Caki2 (cell line): ENCODE results near the gene ATP11A. TPM values are rescaled to one million over a fixed set of nuclear protein-coding genes. Genes with fewer than 3 reads are reported as not detected.
"Not testable (repeated sequence)": the region's sequence is repeated elsewhere in the genome, so short reads cannot be mapped to it uniquely, and the experiment has no call there.

Experiments
- DNase-seq: peaks from one replicate; pipeline ENCODE4 v3.0.0-alpha.2; 2015; ENCODE audit warnings: low read depth
- in situ Hi-C: cut with HindIII; loops from 2 replicates; pipeline ENCODE4 v1.10.0; 2016; ENCODE audit warnings: low sequenced_read_pairs, low pct_unique_long_range_greater_than_20kb, mixed read lengths
- total RNA-seq: library from RNA; depleted of rRNA; stranded (reverse); fragments of >200 nt; shearing (Covaris generic); gene quantifications from 2 replicates; pipeline ENCODE4 v1.2.3, GENCODE V29; 2014; ENCODE audit warnings: low replicate concordance

The ATP11A gene
- total RNA-seq, 1 experiment from 2014 or later = 3.5 TPM

DNA sequence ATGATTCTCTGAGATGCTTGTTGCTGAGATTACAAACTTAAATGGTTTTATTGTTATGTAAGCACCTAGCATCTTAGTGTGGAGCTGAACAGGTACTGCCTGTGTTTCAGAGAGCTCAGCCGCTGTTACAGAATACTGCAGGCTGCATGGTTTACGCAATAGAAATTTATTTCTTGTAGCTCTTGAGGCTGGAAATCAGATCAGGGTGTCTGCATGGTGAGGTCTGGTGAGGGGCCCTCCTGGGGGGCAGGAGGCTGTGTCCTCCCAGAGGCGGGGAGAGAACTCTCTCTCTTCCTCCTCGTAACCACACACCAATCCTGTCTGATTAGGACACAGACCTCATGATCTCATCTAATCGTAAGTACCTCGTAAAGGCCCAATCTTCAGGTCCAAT is 13.1 kb downstream of the ATP11A start:
- no peak for DNase-seq
- in situ Hi-C loops = no loop called here

DNA sequence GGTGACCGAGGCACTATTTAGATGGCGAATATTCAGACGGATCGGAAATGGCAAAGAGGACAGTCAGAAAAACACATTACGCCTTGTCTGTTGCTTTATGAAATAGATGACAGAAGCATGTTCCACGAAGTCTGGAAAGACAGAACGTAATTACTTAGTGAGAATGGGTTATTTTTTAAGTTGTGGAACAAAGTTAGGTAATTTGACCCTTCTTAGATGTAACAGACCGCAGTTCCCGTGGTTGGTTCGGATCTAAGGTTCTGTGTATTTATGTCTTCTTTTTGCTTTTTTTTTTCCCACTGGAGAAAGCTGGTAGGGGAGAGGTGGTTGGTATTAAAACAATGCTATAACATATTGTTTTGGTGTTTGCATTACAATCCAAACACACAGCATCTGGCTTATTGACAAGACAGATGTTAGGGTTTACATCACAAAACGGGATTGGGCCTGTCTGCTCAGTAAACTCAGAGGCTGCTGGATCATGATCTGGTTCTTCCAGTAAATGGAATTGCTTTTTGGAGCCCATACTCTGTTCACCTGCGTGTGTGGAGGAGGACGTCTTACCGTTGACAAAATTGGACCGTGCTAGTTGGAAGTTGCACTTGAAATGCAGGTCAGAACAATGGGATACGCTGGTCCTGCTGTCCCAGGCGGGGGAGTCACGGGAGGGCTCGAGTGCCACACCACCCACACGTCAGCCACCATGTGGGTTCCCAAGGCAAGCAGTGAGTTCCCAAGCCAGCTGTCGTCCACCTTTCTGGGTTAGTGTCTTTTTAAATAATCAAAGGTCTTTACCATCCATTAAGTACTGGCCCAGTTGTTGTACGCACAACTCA is 13.8 kb downstream of the ATP11A start:
- in situ Hi-C loops = no loop called here
- DNase-seq = no peak

DNA sequence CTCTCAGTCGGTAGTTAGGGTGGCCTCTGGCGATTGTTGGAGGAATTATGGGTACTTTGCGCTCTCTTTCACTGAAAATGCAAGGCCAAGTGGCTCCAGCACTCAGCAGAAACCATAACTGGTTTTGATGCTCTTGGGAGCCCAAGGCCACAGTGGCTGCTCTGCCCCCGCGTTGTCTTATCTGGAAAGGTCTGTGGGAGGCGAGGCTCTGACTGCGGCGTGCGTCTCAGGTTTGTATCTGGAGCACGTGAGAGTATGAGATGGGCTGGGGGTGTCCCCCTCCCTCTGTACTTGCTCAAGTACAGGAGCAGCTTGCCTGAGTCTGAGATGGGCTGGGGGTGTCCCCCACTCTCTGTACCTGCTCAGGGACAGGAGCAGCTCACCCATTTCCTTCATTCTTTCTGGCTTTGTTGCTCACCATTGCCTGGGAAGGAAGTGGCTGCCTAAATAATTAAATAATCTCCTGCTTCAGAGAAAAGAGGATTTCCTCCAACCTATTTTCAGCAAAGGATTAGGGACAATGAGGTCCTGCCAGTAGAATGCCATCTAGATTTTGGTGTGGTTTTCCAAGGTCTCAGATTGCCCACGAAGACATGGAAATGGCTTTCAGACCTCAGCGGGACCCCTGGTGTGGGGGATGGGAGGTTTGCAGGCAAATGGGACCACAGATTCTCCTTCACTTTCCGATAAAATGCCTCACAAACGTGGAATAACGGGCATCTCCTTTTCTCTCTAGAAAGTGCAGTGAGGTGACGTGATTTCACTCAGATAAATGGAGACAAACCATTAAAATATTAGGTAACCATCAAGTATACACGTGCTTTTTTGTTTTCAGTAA is 14.7 kb downstream of the ATP11A start:
- in situ Hi-C loops = no loop called here
- DNase-seq = no peak

DNA sequence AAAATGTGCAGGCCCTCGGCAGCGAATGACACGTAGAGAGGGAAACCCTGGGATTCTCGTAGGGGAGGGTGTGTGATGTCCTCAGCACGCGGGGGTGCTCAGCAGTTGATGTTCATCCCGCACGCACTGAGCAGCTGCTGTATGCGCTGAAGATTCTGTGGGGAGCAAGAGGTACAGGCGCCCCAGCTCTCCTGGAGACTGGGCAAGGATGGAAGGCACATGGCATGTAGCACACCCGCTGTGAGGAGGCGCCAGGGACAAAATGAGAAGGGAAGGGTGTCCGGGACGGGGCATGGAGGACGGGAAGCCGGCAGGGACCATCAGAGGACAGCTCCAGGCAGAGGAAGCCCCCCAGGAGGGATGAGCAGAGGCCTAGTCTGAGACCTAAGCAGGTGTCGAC is 15.4 kb downstream of the ATP11A start:
- in situ Hi-C loops = no loop called here
- DNase-seq = no peak

DNA sequence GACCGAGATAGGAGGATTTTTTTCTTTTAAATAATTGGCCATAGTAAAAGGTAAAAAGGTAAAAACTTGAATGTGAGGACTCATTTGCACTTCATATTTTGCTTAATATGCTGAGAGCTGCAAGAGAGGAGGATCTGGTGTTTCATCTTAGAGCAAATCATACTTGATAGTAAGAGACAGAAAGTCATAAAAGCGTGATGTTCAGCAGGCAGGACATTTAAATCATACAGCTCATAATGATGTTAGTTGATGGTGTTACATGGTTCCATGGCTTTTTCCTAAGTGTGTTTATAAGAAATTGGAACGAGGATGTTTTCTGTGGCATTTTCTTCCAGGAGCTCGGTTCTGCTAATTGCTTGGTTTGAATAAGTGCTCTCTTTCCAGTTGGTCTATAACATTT is 16.3 kb downstream of the ATP11A start:
- in situ Hi-C loops = no loop called here
- no peak for DNase-seq

DNA sequence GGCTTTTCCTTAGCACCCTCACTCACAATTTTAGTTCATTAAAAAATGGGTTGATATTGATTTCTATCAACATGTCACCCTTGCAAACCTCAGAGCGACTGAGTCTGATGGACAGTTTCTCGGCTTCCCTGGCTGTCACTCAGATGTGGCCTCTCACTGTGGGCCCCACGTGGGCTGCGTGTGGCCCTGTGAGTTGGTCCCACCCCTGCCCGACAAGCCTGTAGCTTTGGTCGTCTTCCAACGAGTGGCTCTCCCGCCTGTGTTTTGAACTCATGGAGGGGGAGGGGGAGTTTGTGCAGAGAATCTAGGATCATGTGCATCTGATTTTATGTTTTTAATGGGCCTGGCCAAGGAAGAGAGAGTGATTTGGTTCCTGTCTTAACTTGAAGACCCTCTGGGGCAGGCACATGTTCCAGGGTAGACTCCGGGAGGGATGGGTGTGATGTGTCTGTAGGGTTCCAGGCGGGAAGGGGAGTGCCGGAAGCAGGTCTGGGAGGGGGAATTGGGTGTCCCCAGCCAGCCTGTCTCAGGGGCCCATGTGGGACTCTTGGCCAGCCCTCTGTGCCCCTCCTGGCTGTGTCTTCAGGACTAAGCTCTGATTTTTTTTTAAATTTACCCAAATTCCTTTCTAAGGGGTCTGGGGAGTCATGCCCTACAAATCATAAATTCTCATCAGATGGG is 18.9 kb downstream of the ATP11A start:
- in situ Hi-C loops = no loop called here
- no peak for DNase-seq

DNA sequence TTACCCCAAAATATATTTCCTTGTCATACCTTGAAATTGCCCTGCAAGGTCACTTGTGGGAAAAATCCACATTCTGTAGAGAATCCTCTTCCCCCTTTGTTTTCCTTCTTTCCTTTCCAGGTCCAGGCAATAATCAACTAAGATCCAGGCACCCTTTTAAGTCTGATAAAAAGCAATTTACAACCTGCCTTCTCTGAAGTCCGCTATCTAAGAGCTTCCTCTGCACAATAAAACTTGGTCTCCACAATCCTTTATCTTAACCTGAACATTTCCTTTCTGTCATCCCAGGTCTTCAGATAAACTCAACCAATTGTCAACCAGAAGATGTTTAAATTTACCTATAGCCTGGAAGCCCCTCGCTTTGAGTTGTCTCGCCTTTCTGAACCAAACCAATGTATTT is 19.5 kb downstream of the ATP11A start:
- DNase-seq, in situ Hi-C loops: not testable (repeated sequence)

DNA sequence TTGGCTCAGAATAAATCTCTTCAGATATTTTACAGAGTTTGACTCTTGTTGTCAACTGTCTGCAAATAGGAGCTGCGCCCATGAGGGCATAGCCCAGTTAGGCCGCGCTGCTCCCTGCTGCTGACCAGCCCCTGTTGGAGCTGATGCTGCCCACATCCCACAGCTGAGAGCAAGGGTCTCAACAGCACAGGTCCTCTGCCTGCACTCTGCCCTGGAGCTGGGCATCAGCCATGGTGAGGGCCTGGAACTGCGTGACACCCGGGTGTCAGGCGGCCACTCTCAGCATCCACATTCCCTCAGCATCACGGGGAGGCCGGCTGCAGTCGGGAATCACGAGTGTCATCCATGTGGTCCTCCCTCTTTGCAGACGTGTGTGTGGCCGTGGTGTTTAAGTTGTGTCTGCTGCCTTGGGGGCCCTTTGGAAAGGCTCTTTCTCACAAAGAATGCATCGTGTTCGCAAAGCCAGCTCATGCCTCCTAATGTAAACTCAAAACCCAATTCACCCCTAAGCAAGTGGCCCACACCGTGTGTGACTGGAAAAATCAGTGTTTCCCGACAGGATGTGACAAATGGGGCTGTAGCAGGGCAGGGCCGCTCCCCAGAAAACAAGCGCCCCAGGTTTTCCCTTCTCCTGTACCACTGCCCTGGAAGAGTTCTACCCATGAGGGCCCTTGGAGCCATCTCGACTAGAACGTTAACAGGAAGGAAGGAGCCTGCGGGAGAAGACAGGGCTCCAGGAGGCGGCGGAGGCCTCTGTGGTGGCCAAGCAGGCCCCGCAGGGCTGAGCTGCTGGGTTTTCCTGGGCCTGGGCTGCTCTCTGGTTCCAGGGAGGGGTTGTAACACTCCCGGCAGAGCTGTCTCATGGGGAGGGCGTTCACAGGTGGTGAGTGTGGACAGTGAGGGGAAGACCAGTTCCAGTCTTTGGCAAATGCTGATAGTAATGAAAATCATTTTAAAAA is 20.3 kb downstream of the ATP11A start:
- in situ Hi-C loops = no loop called here
- DNase-seq = no peak

DNA sequence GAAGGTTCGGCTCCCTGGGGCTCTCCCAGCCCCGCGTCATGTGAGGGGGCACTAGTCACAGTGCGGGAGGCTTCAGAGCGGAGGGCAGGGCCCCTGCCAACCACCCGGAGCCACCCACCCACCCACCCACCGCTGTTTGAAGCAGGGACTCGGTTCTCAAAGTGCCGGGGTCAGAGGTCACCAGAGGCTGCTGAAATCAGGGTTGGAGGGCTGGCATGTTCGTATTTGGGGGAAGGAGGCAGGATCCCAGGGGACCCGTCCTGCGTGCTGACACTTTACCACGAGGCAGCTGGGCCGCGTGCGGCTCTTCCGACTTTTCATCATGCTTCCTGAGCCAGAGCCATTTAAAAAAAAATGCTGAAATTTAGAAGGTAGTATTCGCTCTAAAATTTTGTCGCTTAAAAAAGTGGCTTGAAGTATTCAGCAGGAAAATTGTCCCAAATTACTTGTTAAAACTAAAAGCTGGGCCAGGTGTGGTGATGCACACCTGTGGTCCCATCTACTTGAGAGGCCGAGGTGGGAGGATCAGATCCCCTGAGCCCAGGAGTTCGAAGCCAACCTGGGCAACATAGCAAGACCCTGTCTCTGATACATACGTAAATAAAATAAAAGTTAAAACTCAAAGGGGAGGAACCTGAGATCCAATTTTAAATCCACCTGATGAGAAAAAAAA is 21.2 kb downstream of the ATP11A start:
- in situ Hi-C loops = no loop called here
- no peak for DNase-seq

DNA sequence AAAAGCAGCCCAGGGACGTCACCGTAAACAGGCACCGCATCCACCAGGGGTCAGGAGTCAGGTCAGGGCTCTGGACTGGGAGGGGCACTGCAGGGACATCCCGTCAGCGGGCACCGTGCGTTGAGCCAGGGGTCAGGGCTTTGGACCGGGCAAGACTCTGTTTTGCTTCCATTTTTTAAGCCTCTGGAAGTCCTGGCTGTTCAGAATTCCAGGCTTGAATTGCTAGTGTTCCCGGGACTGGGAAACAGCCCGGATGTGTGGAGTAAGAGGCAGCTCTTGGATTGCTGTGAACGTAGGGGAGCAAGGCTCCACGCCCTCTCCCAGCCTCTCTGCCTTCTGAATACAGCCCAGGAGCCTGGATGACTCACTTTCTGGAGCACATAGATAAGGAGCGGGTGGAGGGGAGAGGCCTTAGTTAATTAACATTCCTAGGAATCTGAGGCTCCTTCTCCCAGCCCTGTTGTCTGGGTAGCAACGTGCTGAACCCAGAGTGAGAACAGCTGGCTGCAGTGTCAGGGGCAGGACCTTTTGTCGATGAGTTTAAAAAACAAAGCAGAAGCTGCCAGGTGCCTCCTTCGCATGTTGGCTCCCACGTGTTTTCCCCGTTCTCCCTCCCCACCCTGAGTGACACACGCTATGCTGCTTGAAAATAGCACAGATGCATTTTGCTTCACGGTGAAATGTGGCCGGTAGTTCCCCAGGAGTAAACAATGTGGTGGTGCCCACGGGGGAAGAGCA is 21.9 kb downstream of the ATP11A start:
- DNase-seq = peak; percentile 91
- in situ Hi-C loops = no loop called here

DNA sequence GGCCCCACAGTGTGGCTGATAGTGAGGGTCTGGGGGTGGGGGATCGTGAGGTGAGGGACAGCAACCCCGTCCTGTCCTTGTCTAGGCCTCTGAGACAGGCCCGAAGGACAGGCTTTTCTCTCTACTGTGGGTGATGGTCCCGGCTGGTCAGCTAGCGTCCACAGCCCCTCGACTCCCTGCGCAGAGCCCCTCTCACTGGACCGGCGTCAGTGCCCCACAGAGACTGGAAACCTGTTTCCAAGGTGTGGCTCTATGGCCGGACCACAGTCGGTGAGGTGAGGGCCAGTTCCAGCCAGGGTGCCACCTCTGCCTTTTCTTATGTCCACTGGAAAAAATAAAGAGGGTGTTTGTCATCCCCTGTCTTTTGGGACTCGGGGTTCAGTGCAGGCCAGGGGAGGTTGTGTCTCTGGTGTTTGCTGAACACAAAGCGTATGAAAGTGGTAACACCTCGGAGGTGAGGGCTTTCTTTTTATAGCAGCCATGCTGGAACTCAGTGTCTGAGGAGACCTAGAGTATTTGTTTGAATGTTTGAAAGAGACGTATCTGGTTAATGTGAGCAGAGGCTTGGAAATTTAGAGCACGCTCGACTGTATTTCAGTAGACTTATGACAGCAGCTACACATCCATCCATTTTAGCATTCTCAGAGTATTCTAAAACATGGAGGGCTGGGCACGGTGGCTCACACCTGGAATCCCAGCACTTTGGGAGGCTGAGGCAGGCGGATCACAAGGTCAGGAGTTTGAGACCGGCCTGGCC is 22.8 kb downstream of the ATP11A start:
- DNase-seq = no peak

DNA sequence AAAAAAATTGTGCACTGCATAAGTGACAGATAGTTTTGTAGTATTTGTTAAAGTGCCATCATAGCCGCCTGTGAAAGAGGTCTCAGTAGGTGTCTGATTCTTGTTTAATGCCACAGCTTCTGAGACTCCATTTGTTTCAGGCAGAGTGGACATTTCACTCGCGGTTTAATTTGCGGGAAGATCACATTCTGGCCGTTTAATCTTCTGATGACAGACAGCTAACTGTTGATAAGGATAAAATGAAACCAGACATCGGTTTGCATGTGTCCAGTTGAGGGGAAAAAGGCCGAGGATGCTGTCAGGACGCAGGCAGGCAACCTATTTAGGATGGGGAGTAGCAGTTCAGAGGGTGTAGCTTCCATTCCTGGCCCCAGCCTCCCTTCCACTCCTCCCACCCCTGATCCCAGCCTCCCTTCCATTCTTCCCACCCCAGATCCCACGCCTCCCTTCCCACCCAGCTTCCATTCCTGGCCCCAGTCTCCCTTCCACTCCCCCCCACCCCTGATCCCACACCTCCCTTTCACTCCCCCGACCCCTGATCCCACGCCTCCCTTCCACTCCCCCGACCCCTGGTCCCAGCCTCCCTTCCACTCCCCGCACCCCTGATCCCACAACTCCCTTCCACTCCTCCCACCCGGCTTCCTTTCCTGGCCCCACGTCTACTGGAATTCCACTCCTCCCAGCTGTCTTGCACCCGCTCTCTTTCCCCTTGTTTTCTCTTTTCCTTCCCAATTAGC is 23.8 kb downstream of the ATP11A start:
- DNase-seq = no peak
- in situ Hi-C loops = no loop called here

More for the DNA sequence above, 22.8 kb downstream of the ATP11A start:
- in situ Hi-C loops = no loop called here

DNA sequence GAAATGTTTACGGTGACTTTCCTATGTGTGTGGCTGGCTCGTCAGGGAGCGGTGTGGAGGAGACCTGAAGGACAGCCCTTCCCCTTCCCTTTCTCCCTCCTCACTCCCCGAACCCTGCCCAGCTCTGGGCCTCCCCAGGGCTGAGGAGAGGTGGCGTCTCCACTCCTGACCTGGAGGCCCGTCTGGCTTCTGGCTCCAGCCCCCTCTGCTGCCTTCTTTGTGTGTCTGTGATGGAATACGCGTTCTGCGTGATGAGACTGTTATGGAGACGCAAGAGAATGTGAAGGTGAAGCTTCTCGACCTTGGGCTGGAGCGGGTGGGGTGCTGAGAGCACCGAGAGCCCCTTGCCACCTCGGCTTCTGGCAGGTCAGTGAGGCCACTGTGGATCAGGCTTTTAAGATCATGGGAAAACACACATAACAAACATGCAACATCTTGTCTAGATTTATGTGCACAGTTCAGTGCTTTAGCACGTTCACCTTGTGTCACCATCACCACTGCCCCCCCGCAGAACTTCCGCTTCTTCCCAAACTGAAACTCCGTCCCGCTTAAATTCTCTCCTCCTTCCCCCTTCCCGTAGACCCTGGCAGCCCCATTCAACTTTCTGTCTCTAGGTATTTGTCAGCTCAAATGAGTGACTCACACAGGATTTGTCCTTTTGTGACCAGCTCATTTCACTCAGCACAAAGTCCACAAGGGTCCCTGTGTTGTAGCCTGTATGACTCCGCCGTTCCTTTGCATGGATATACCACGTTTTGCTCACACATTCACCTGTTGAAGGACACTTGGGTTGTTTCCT is 24.7 kb downstream of the ATP11A start:
- in situ Hi-C loops = no loop called here
- no peak for DNase-seq

DNA sequence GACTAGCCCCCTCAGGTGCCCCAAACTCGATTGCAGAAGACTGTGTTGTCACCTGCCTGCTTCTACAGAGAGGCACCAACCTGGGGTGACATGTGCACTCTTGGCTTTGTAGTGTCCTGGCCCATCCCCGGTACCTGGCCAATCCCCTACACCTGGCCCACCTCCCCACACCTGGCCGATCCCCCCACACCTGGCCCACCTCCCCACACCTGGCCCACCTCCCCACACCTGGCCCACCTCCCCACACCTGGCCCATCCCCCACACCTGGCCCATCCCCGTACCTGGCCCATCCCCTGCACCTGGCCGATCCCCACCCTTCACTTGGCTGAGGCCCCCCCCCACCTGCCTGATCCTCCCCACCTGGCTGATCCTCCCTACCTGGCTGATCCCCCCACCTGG is 25.4 kb downstream of the ATP11A start:
- DNase-seq = no peak
- in situ Hi-C loops = no loop called here
